ENCODE results near the gene MS4A15. TPM values are rescaled to one million over a fixed set of nuclear protein-coding genes. Genes with fewer than 3 reads are reported as not detected.

Gene MS4A15
- total RNA-seq, 4 donors from 2014 or later = not detected

GRCh38 chr11:60761436-60762190 is 4.9 kb downstream of the MS4A15 start:
- Histone ChIP-seq H3K27ac (no peak overlapping the region), H3K36me3 (no peaks in the 10 kb centered on the region), H3K4me1 (no peaks in the 10 kb centered on the region), H3K9me3 (no peaks in the 10 kb centered on the region), H3K27me3 (no peaks in the 10 kb centered on the region), H3K4me3 (replicated peaks in 1 of 3) (no peak overlapping the region)
- DNase-seq = no peak
- intact Hi-C loops (cut with DNase I) = no loop called here
- WGBS, 2 donors = 82 to 94% methylated on average over 4 of the region's 4 CpGs
- TF ChIP-seq, protein P1, sequence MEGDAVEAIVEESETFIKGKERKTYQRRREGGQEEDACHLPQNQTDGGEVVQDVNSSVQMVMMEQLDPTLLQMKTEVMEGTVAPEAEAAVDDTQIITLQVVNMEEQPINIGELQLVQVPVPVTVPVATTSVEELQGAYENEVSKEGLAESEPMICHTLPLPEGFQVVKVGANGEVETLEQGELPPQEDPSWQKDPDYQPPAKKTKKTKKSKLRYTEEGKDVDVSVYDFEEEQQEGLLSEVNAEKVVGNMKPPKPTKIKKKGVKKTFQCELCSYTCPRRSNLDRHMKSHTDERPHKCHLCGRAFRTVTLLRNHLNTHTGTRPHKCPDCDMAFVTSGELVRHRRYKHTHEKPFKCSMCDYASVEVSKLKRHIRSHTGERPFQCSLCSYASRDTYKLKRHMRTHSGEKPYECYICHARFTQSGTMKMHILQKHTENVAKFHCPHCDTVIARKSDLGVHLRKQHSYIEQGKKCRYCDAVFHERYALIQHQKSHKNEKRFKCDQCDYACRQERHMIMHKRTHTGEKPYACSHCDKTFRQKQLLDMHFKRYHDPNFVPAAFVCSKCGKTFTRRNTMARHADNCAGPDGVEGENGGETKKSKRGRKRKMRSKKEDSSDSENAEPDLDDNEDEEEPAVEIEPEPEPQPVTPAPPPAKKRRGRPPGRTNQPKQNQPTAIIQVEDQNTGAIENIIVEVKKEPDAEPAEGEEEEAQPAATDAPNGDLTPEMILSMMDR (IDR thresholded peaks at IDR 0.05) = no peak
- no peak for TF ChIP-seq POLR2A (IDR thresholded peaks at IDR 0.05)

GRCh38 chr11:60762851-60763691 is 6.4 kb downstream of the MS4A15 start:
- Histone ChIP-seq H3K27ac (no peak overlapping the region), H3K4me3 (replicated peaks in 1 of 3) (no peak overlapping the region), H3K4me1 (no peaks in the 10 kb centered on the region), H3K36me3 (no peaks in the 10 kb centered on the region), H3K9me3 (no peaks in the 10 kb centered on the region), H3K27me3 (no peaks in the 10 kb centered on the region)
- DNase-seq = no peak
- intact Hi-C loops (cut with DNase I) = no loop called here
- 55 to 62% methylated on average over 11 of the region's 11 CpGs for WGBS, 2 donors
- TF ChIP-seq POLR2A (IDR thresholded peaks at IDR 0.05) = no peak
- TF ChIP-seq, protein P1 (IDR thresholded peaks at IDR 0.05) = peak in 1 of 6 experiments; percentile 31

- no peak for DNase-seq
- H3K27me3 ChIP-seq = no peaks in the 10 kb centered on the region
- intact Hi-C loops (cut with DNase I) = no loop called here
- WGBS, 2 donors = 88 to 89% methylated on average over 10 to 11 of the region's 11 CpGs
- H3K27ac ChIP-seq = no peak overlapping the region
- no peaks in the 10 kb centered on the region for H3K9me3 ChIP-seq
- TF ChIP-seq, protein P1 (IDR thresholded peaks at IDR 0.05) = no peak
- TF ChIP-seq POLR2A (IDR thresholded peaks at IDR 0.05) = no peak
- H3K4me3 ChIP-seq (replicated peaks in 1 of 3) = no peak overlapping the region
- no peaks in the 10 kb centered on the region for H3K4me1 ChIP-seq
- H3K36me3 ChIP-seq = no peaks in the 10 kb centered on the region
These were observed 7.2 kb downstream of the MS4A15 start for GRCh38 chr11:60763692-60764369.

- intact Hi-C loops (cut with DNase I) = no loop called here
- Histone ChIP-seq H3K4me3 (replicated peaks in 1 of 3) (no peak overlapping the region), H3K36me3 (no peaks in the 10 kb centered on the region), H3K9me3 (no peaks in the 10 kb centered on the region), H3K27me3 (no peaks in the 10 kb centered on the region), H3K4me1 (no peaks in the 10 kb centered on the region), H3K27ac (no peak overlapping the region)
- TF ChIP-seq POLR2A (IDR thresholded peaks at IDR 0.05) = no peak
- TF ChIP-seq, protein P1 (IDR thresholded peaks at IDR 0.05) = no peak
- no peak for DNase-seq
- WGBS, 2 donors = 15 to 32% methylated on average over 1 of the region's 1 CpG
These were observed 8.2 kb downstream of the MS4A15 start for GRCh38 chr11:60764879-60765278.
